Renal cortical epithelial cell (primary cell): Measurements from ENCODE around the gene HEMGN. TPM values are rescaled to one million over a fixed set of nuclear protein-coding genes. Genes with fewer than 3 reads are reported as not detected.
"Not testable (repeated sequence)": the region's sequence is repeated elsewhere in the genome, so short reads cannot be mapped to it uniquely, and the experiment has no call there.

Experiments
- DNase-seq: peaks from one replicate; pipeline ENCODE4 v3.0.0-alpha.2; 2011; ENCODE audit warnings: low read depth
- total RNA-seq: library from RNA; depleted of rRNA; stranded (reverse); fragments of >200 nt; gene quantifications from 2 replicates; pipeline ENCODE4 v1.2.3, GENCODE V29; 2014

Gene HEMGN
- total RNA-seq, 1 donor from 2014 or later, result not detected

DNA sequence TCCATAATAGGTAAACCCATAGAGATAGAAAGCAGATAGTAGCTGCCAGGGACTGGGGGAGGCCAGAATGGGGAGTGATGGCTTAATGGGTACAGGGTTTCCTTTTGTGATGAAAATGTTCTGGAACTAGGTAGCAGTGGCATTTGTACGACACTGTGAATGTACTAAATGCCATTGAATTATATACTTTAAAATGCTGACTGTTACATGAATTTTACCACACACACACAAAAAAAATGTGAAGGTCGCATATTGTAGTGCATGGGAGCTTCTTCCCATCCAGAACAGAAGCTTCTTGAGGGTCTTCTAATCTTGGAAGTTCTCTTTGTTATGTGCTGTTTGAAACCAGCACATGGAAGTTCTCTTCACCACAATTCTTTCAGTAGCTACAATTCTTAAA, 25.3 kb upstream of the HEMGN start:
- no peak for DNase-seq

DNA sequence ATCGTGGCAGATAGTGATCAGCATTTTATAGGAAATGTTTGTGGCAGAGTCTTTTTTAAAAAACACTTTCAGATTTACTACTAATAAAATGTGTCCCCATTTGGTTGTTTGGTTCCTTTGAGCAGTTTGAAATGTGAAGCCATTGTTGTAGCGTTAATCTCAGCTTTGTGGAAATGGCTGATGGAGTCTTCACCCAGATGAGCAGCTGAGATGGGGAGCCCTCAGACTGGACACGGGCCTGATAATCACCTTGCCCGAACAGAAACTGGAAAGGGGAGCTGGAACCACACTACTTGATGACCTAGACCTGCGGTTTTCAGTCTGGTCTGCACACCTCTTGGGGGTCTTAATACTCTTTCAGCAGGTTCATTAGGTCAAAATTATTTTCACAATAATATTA, 24.6 kb upstream of the HEMGN start:
- DNase-seq, result no peak

DNA sequence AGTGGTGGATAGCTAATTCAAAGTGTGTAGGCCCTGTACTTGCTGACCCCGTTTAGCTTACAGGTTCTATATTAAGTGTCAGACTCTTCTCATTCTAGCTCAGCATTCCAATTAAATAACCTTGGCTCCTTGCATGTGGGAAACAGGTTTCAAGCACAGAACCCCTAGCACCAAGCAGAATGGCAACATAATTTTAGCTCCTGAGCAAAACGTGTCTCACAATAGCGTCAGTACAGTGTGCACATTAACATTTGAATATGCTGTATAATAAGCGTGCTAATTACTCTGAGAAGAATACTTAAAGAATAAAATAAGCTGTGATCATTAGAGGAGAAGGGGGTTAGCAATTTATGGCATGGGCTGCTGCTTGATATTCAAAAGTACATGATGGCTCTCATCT, 24.2 kb upstream of the HEMGN start:
- DNase-seq, result no peak

DNA sequence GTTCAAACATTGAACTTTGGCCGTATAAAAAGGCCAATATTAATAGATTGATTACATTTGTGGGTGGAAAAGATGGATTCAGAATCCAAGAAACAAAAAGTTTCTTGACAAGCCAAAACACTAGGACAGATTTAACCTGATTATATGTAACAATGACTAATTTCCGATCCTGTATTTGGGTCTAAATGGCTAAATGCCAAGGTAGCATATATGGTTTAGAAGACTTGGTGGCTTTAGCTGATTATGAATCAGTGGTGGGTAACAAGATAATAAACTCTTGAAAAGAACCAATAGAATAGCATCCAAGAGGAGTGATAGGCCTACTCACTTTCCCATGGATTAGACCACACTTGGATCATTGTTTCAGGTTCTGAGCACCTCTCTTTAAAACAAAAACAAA, 23.4 kb upstream of the HEMGN start:
- DNase-seq, result no peak

DNA sequence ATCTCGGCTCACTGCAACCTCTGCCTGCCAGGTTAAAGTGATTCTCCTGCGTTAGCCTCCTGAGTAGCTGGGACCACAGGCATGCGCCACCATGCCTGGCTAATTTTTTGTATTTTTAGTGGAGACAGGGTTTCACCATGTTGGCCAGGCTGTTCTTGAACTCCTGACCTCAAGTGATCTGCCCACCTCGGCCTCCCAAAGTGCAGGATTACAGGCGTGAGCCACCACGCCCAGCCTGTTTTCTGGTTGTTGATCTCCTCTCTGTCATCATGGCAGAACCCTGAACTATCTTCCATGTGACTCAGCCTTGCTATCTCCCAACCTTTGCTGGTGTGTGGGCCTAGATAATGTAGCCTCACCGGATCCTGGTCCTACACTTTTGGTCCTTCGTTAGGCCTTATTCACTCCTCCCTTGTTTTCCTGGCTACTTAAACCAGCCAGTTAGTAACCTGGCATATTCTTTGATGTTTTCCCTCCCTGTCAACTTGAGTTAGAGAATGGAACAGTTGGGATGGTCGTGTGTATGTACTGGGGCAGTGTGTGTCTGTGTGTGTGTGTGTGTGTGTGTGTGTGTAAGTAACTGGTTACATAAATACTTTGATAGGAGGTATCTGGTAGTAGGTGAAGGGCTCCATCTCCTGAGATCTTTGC, 22.8 kb upstream of the HEMGN start:
- DNase-seq, result not testable (repeated sequence)

DNA sequence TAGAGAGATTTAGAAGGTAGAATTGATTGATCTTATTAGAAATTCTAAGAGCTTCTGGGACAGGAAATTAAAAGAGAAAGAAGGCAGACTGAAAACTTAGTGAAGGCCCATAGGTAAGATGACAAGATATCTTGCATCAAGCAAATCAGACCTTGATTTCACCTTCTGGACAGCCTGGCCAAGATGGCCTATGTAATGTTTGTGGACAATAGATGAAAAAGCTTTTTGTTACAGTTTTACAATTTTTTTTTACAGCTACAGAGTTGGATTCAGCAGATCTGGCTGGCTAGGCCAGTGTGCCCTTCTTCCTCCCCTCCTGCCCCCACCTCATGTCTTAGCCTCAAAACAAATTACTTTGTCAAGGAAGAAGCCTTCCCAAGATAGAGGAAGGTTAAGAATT, 21.6 kb upstream of the HEMGN start:
- DNase-seq, result no peak

DNA sequence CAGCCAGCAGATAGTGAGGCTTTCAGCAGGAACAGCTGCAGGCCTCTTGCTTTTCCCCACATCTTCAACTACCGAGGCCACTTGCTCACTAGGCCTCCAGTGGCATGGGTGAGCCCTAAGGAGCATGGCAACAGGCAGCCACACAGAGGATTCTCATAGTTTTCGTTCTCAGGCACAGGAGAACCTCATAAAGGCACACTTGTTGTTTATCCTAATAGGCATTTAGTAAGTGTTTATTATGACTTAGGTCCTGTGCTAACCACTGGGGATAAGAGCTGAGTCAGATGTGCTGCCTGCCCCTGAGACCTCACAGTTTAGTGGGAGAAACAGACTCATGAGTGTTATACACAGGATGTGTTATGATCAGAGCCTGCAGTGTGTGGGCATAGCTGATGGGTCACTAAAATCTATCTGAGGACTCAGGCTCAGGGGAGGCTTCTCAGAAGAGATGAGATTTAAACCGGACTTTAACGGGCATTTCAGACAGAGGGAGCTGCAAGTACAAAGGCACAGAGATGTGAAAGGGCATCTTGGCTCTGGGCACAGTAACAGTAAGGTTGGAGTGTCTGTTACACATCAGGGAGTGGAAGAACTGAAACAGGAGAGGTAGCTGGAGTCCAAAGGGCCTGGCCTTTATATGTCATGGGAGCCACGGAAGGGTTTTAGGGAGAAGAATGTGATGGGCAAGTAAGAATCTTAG, 21.0 kb upstream of the HEMGN start:
- DNase-seq, result peak; percentile 51

DNA sequence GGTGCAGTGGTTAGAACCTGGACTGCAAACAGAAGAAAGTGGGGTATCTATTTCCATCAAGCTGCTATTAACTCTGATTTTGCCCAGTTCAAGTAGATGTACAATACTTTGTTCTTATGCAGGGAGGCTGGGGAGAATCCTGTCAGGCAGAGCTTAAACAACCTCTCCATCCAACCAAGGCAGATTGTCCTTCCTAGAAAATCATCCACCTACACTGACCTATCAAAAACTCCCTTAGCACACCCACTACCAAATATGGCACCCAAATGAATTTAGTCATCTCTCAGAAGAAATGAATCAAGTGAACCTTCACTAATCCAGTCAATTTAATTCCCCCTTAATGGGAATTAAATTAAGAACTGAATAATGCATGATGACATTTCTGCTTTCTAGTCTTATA, 18.4 kb upstream of the HEMGN start:
- no peak for DNase-seq

DNA sequence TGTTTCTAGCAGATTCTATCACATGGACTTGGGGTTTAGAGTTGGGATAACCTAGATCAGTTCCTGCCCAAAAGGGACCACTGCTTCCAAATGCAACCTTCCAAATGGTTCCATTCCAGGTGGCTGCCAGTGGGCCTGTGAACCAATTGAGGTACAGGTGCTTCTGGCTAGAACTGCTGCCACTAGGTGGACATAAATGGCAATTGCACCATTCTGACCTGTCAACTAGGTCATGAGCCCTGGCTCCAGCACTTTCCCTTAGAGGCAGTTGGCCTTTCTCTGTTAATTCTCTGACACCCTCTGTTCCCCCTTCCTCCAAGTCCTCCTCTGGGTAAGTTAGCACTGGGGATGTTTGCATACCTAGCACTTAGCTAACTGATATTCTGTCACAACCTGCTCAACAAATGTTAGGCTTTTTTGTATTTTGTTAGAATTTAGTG, 16.6 kb upstream of the HEMGN start:
- peak; percentile 59 for DNase-seq

DNA sequence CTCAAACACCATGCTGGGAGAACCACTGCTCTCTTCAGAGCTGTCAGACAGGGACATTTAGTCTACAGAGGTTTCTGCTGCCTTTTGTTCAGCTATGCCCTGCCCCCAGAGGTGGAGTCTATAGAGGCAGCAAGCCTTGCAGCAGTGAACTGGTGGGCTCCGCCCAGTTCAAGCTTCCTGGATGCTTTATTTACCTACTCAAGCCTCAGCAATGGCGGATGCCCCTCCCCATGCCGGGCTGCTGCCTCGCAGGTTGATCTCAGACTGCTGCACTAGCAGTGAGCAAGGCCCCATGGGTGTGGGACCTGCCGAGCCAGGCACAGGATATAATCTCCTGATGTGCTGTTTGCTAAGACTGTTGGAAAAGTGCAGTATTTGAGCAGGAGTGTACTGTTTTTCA, 12.9 kb upstream of the HEMGN start:
- DNase-seq, result not testable (repeated sequence)

DNA sequence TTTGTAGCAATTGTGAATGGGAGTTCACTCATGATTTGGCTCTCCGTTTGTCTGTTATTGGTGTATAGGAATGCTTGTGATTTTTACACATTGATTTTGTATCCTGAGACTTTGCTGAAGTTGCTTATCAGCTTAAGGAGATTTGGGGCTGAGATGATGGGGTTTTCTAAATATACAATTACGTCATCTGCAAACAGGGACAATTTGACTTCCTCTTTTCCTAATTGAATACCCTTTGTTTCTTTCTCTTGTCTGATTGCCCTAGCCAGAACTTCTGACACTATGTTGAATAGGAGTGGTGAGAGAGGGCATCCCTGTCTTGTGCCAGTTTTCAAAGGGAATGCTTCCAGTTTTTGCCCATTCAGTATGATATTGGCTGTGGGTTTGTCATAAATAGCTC, 9.1 kb upstream of the HEMGN start:
- DNase-seq, result not testable (repeated sequence)

DNA sequence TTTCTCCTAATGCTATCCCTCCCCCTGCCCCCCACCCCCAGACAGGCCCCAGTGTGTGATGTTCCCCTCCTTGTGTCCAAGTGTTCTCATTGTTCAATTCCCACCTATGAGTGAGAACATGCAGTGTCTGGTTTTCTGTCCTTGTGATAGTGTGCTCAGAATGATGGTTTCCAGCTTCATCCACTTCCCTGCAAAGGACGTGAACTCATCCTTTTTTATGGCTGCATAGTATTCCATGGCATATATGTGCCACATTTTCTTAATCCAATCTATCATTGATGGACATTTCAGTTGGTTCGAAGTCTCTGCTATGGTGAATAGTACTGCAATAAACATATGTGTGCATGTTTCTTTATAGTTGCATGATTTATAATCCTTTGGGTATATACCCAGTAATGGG, 7.5 kb upstream of the HEMGN start:
- DNase-seq, result not testable (repeated sequence)

DNA sequence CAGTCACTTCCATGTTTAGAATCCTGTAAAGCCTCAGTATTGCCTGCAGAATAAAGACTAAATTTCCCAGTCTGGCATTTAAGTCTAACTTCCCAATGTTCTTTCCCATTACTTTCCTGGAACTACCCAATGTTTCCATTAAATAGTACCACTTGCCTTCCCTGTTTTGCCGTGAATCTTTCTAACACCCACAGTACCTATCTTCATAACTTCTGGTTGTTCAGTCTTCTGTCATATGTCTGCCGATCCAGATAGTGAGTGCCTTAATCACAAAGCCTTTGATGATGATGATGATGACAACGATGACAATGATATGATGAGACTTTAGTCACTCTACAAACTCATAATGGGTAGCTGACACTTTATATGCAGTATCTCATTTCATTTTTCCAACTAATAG, 6.6 kb upstream of the HEMGN start:
- DNase-seq, result no peak

DNA sequence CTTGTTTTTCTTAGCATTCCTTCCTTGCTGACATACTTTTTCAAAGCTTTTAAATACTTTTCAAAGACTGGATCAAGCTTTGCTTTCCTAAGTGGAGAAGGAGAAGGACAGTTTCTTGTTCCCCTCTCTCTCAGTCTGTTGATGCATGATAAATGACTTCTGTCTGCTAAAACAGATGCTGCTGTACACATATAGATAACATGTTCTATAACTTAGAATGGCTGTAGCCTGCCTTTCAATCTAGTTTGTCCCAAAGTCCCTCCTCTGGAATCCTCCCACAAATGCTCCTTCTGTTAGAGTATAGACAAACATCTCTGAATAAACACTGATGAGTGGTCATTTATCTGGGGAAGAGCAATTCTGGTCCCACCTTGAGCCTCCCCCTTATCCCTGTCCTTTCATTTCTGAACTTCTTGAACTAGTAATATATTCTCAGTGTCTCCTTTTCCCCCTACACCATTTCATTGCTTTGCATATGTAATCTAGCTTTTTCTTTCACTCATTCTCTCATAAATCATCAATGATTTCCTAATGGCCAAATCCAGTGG, 5.4 kb upstream of the HEMGN start:
- DNase-seq, result no peak

DNA sequence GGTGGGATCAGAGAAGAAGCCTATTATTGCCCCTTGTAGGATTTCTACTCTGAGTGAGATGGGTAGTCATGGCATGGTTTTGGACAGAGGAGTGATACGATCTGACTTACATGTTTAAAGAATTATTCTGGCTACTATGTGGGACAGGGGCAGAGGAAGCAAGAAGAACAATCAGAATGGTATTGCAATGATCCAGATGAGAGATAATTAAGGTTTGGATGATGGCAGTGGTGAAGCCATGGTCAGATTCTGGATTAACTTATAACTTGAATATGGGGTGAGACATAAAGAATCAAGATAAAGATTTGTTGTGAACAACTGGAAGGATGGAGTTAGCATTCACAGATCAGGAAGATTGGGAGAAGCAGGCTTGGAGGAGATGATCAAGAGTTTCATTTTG, 3.4 kb upstream of the HEMGN start:
- no peak for DNase-seq

DNA sequence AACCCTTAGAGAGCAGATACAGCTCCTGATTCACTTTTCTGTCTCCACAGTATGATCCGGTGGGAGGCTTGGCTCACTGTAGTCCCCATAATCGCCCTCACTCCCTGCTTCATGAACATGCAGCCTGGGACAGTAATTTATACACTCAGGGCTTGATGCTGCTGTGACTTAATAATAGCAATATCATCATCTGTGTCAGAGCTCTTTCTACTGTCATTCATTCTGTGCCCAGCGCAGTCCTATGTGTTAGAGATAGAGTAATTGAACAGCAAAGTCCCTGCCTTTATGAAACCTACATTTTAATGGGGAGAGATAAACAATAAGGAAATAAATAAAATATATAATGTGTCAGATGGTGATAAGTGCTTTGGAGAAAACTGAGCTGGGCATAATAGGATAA, 2.8 kb upstream of the HEMGN start:
- DNase-seq, result no peak

DNA sequence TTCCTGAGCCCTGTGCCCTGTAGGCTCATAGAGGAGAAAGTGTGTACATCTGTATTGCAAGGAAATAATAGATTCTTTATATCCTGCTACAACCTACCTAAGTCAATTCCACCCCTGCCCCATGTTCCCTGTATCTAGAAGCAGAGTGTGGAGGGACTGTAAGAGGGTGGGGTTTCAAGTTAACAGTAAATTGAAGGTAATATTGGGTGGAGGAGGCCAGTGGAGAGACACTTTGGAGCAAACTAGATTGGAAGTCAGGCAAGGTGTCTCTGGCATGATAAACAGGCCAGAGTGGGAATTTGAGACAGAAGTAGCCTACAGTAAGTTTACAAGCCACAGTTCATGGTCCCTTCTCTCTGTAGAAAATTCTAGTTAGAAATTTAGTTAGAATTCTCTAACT, 2.3 kb upstream of the HEMGN start:
- DNase-seq, result no peak

DNA sequence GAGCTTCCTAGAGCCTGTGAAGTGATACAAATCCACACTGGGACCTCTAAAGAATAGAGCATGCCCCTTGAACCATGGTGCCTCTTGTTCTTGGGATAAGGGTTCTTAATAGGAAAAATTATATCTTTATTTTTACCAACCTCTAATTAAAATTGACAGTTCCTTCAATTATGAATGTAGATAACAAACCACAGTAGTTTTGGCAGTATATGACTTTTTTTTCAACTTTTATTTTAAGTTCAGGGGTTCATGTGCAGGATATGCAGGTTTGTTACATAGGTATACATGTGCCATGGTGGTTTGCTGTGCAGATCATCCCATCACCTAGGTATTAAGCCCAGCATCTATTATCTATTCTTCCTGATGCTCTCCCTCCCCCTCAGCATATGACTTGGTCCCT, 974 bp downstream of the HEMGN start:
- DNase-seq, result no peak

DNA sequence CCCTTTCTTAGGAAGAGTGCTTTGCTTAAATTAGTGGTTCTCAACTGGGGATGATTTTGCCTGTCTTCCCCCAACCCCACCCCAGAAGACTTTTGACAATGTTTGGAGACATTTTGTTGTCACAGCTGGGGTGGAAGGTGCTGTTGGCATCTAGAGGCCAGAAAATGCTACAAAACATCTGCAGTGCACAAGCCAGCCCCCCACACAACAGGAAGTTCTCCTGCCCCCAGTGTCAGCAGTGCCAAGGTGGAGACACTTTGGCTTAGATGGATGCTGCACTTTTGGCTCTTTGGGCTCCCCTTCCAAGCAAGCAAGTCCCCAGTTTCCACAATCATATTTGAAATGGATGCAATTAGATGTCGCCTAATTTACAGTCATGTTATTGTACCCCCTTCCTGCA, 2.7 kb downstream of the HEMGN start:
- no peak for DNase-seq

DNA sequence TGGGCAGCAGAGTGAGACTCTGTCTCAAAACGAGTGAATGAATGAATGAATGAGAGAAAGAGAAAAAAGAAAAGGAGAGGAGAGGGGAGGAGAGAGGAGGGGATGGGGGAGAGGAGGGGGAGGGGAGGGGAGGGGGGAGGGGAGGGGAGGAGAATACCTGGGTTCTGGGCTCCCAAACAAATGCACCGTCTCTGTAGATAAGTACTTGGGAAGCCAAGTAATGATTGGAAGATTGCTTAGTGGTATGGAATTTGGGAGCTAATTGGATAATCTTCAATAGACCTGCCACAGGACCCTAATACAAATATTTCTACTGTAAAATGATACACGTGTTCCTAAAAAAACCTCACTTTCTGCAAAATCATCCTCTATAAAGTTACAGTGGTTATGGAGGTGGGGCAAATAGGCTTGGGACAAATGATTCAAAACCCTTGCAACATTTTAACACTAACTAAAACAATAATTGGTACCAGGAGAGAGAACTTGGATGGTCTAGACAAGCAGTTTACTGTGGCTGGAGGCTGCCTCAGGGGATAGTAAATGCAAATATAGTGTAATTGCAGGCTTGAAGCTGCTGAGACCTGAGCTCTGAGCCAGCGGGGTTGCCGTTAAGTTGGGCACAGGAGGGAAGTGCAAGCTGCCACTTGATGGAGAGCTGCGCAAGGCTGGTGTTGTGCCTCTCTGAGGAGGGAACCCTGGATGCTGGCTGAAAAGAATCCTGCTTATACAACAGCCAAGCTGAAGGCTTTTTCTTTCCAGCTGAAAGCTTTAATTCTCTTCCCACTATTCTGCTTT, 3.5 kb downstream of the HEMGN start:
- peak; percentile 51 for DNase-seq

DNA sequence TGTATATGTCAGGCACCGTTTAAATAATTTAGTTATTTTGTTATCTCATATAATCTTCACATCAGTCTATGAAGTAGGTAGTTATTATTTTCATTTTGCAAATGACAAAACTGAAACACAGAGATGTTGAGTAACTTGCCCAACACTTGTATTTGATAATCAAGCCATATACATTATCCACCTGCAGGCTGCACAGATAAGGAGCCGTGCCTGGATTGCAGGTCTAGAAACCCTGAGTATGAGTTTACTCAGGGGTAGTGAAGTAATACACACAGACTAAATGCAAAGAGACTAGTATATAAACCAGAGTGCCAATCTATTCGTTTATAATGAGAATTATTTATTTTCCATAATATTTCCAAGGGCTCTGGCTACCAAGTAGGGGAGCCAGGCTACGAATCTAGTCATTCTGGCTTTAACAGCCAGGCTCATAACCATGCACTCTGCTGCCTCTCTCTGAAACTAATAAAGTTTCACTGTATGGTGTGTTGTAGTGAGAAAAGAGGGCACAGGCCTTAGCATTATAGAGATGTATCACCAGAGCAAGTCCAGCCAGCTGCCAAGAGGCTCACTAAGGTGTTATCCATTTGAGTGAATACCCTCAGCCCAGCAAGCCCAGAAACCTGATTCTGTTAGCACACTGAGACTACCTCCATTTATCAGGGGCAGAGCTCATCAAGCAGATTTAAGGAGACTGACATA, 4.5 kb downstream of the HEMGN start:
- DNase-seq, result no peak

DNA sequence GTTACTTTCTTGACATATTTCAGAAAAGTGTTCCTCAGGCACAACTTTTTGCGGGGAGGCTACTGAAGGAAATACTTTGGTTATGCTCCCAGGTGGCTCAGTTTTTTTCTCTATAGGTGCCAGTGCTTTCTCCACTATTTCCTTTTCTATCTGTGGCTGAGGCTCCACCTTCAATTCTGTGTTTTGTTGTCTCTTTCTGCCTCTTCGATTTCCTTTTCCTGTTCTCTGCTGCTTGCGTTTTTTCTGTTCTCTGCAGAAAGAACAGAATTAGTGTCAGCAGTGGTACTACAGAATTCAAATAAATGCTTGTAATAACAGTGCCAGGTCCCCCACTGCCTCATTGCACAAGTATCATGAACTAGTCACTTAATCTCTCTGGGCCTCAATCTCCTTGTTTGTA, 7.0 kb downstream of the HEMGN start:
- no peak for DNase-seq
